Endodermal cell (in vitro differentiated cells): Measurements from ENCODE around the gene ANO7. TPM values are rescaled to one million over a fixed set of nuclear protein-coding genes. Genes with fewer than 3 reads are reported as not detected.
A peak's percentile ranks its signal among the peaks of the same experiment; 100 is the strongest.

Source experiments
- DNase-seq: peaks from one replicate; pipeline ENCODE4 v3.0.0-alpha.2; 2017
- H3K27ac ChIP-seq: 2 replicates; pipeline ENCODE4 v1.5.1; 2013; ENCODE audit warnings: mild to moderate bottlenecking, low read depth, low read length, moderate library complexity
- H3K27me3 ChIP-seq: 2 replicates; pipeline ENCODE4 v1.6.1; 2013; ENCODE audit warnings: mild to moderate bottlenecking, low read length, moderate library complexity; ENCODE audit not compliant: insufficient read depth, control insufficient read depth, poor library complexity, severe bottlenecking
- H3K36me3 ChIP-seq: 2 replicates; pipeline ENCODE4 v1.7.0; 2013; ENCODE audit warnings: mild to moderate bottlenecking, low read length, moderate library complexity; ENCODE audit not compliant: control insufficient read depth, insufficient read depth
- H3K4me1 ChIP-seq: one replicate; pipeline ENCODE4 v1.7.0; 2013; ENCODE audit warnings: low read length; ENCODE audit not compliant: control insufficient read depth, insufficient read depth
- H3K4me3 ChIP-seq: 2 replicates; pipeline ENCODE4 v1.5.1; 2013; ENCODE audit warnings: mild to moderate bottlenecking, low read length, moderate library complexity
- H3K9ac ChIP-seq: 2 replicates; pipeline ENCODE4 v1.6.1; 2013; ENCODE audit warnings: mild to moderate bottlenecking, low read length, moderate library complexity; ENCODE audit not compliant: poor library complexity, severe bottlenecking; ENCODE audit errors: extremely low read depth
- H3K9me3 ChIP-seq: 2 replicates; pipeline ENCODE4 v1.6.1; 2013; ENCODE audit warnings: mild to moderate bottlenecking, low read length, moderate library complexity; ENCODE audit not compliant: control insufficient read depth
- H3K27ac Mint-ChIP-seq: 2 replicates; pipeline ENCODE4 v1.8.0; 2020; ENCODE audit warnings: mixed read lengths
- H3K27me3 Mint-ChIP-seq: 2 replicates; pipeline ENCODE4 v1.8.0; 2021; ENCODE audit warnings: mild to moderate bottlenecking, mixed read lengths; ENCODE audit not compliant: insufficient read depth
- H3K36me3 Mint-ChIP-seq: 2 replicates; pipeline ENCODE4 v1.8.0; 2020; ENCODE audit warnings: low read depth, mixed read lengths
- H3K4me1 Mint-ChIP-seq: 2 replicates; pipeline ENCODE4 v1.8.0; 2020; ENCODE audit warnings: mixed read lengths
- H3K4me3 Mint-ChIP-seq: 2 replicates; pipeline ENCODE4 v1.8.0; 2020; ENCODE audit warnings: mild to moderate bottlenecking, moderate library complexity, mixed read lengths
- H3K9me3 Mint-ChIP-seq: 2 replicates; pipeline ENCODE4 v1.8.0; 2020; ENCODE audit warnings: mild to moderate bottlenecking, mixed read lengths
- CTCF ChIP-seq: fragments of 200-600 bp; sonication (generic); conservative IDR thresholded peaks from 2 replicates; pipeline ENCODE4 v1.5.0; 2021; ENCODE audit warnings: antibody characterized with exemption, mild to moderate bottlenecking
- WGBS, 2 experiments: methylation state at CpG; one replicate each; pipeline versions ENCODE4 v1.1.5 to v1.1.7; 2013; ENCODE audit warnings: missing lambda C conversion rate in 2 of 2, mixed read lengths in 1 of 2; ENCODE audit not compliant: insufficient coverage in 1 of 2, insufficient read length in 1 of 2; 5-methylcytosine and 5-hydroxymethylcytosine counted together
- total RNA-seq, 2 donors: library from RNA; stranded (reverse); fragmentation: NEBNext Ultra II Directional in 1 of 2; extraction: Animal tissue kit (Norgen Biotek cat#: 25700) in 1 of 2; gene quantifications; 2 replicates in 1 of 2; 3 replicates in 1 of 2; pipeline ENCODE4 v1.2.1, GENCODE V29; 2021

The ANO7 gene
- total RNA-seq, 2 donors from 2014 or later, result 8.1 to 8.5 TPM

GRCh38 chr2:241258505-241259280 is 70.2 kb downstream of the ANO7 start:
- no peak overlapping the region for H3K4me3 ChIP-seq
- peaks cover 88% of the 10 kb centered on the region for H3K36me3 Mint-ChIP-seq
- DNase-seq, result no peak
- no peaks in the 10 kb centered on the region for H3K4me1 ChIP-seq
- H3K27me3 Mint-ChIP-seq, result no peaks in the 10 kb centered on the region
- H3K9me3 Mint-ChIP-seq, result no peaks in the 10 kb centered on the region
- H3K9ac ChIP-seq, result no peak overlapping the region
- H3K27me3 ChIP-seq, result no peaks in the 10 kb centered on the region
- WGBS, 2 experiments, result 91 to 98% methylated on average over 8 of the region's 8 CpGs
- no peaks in the 10 kb centered on the region for H3K9me3 ChIP-seq
- H3K4me3 Mint-ChIP-seq, result no peak overlapping the region
- no peak for TF ChIP-seq CTCF
- peaks cover 95% of the 10 kb centered on the region for H3K36me3 ChIP-seq
- H3K27ac ChIP-seq, result no peak overlapping the region
- H3K4me1 Mint-ChIP-seq, result no peaks in the 10 kb centered on the region
- H3K27ac Mint-ChIP-seq, result peak overlapping the region; percentile 0

- Mint-ChIP-seq H3K4me3 (no peak overlapping the region), H3K9me3 (no peaks in the 10 kb centered on the region), H3K4me1 (no peaks in the 10 kb centered on the region), H3K36me3 (peaks cover 85% of the 10 kb centered on the region), H3K27ac (no peak overlapping the region), H3K27me3 (no peaks in the 10 kb centered on the region)
- Histone ChIP-seq H3K9me3 (no peaks in the 10 kb centered on the region), H3K36me3 (peaks cover 92% of the 10 kb centered on the region), H3K4me1 (no peaks in the 10 kb centered on the region), H3K4me3 (no peak overlapping the region), H3K27ac (no peak overlapping the region), H3K27me3 (no peaks in the 10 kb centered on the region), H3K9ac (no peak overlapping the region)
- no peak for TF ChIP-seq CTCF
- no peak for DNase-seq
- WGBS, 2 experiments, result 95 to 100% methylated on average over 3 of the region's 3 CpGs
These were observed 72.4 kb downstream of the ANO7 start for GRCh38 chr2:241260911-241261310.

- H3K9me3 ChIP-seq, result no peaks in the 10 kb centered on the region
- Mint-ChIP-seq H3K27ac (peak overlapping the region; percentile 41), H3K4me3 (no peak overlapping the region), H3K9me3 (no peaks in the 10 kb centered on the region), H3K27me3 (no peaks in the 10 kb centered on the region), H3K4me1 (no peaks in the 10 kb centered on the region), H3K36me3 (peaks cover 85% of the 10 kb centered on the region)
- no peak for TF ChIP-seq CTCF
- H3K4me3 ChIP-seq, result no peak overlapping the region
- no peaks in the 10 kb centered on the region for H3K27me3 ChIP-seq
- DNase-seq, result no peak
- H3K27ac ChIP-seq, result no peak overlapping the region
- no peak overlapping the region for H3K9ac ChIP-seq
- H3K4me1 ChIP-seq, result no peaks in the 10 kb centered on the region
- peaks cover 92% of the 10 kb centered on the region for H3K36me3 ChIP-seq
- 93 to 100% methylated on average over 2 to 4 of the region's 4 CpGs for WGBS, 2 experiments
These were observed 73.2 kb downstream of the ANO7 start for GRCh38 chr2:241261628-241262027.
